NCI-H2171 treated with DMSO at 0.1 percent for 48 hours (cell line): Measurements from ENCODE around the gene USP15.

Experiments used
- DNase-seq: peaks from one replicate; lab custom pipeline; 2025; lab: John Stamatoyannopoulos, UW

Gene USP15

DNA sequence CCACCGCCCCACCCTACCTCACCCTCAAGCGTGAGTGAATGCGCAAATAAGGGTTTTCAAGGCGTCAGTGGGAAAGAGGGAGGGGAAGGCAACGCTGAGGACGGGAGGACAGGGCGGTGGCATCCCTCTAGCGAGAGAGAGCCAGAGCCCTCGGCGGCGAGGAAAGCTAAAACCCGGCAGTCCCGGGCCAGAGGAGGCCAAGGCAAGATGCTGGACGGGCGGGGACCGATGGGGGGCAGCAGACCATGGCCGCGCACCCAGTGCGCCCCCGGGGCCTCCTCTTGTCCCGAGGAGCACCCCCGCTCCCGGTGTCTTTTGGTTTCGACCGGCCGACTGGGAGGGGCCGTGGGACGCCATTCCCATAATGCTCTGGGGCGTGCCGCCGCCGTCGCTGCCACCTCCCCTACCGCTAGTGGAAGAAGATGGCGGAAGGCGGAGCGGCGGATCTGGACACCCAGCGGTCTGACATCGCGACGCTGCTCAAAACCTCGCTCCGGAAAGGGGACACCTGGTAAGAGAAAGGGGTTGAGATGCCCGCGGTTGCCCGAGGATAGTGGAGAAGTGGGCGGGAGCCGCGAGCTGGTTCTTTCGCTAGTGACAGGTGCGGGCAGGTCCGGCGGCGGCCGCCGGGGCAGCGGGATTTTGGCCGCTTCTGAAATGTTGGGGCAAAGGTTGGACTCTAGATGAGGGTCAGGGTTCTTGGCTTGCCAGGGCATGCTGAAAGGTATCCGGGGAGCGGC lies at the start of gene USP15:
Gene USP15 (plus strand): TSS at position 412 of the 740 bp plus-strand sequence. CDS start 11 bp downstream, at position 423.
- DNase-seq: peak; percentile 92

DNA sequence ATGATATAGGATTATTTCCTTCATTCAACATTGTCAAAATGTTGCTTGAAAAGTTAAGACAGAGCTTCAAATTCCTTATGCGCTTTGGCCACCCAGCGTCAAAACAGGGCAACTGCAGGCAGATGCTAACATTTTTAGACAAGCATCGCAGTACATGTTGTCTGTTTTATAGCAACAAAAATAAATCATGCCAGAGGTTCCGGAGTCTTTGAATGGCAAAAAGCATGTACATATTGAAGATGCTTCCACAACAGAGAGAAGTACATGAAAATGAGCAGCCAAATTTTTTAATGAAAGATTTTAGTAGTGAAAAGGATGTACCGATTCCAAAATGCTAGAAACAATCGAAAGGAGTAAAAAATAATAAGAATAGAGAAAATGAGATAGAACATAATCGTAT lies 49.8 kb upstream of the USP15 start:
- peak; percentile 6 for DNase-seq

DNA sequence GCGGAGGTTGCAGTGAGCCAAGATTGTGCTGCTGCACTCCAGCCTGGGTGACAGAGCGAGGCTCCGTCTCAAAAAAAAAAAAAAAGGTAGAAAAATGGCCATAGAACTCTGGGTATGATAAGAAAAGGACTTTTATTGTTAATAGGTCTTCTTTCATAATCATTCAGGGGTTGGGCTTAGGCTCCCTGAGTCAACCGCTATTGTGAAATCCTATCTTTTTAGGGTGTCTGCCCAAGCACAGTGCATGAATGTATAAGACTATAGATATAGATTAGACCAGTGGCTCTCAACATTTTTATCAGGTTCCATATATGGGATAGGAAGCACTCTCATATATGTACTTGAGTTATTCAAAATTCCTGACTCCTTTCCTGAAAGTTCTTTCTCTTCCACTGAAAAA lies 48.7 kb upstream of the USP15 start:
- no peak for DNase-seq

GRCh38 chr12:62214846-62215245 lies 45.4 kb upstream of the USP15 start:
- no peak for DNase-seq

- DNase-seq: no peak
Measured at GRCh38 chr12:62215506-62215905, 44.7 kb upstream of the USP15 start.

GRCh38 chr12:62217466-62218194 lies 42.6 kb upstream of the USP15 start:
- no peak for DNase-seq

DNA sequence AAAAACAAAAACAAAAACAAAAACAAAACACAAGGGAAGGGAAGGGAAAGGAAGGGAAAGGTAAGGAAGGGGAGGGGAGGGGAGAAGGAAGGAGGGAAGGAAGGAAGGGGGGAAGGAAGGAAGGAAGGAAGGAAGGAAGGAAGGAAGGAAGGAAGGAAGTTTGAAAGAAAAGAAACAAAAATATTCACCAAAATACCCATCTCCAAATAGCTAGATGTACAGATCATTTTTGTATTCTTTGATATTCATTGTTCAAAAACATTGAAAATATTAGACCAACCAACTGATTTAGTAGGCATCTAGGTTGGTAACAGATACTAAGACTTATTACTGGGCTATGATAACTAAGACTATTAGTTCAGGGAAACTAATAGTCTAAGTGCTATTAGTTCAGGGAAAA lies 39.1 kb upstream of the USP15 start:
- no peak for DNase-seq

DNA sequence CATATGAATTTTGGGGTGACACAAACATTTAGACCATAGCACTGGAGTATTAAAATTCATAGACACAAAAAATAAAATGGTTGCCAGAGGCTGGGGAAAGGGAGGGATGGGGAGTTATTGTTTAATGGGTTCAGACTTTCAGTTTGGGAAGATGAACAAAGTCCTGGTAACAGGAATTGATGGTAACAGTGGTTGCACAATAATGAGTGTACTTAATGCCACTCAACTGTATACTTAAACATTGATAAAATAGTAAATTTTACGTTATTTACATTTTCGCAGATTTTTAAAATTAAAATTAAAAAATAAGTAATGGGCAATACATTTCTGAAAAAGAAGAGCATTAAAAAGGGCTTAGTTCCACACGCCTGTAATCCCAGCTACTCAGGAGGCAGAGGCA lies 35.6 kb upstream of the USP15 start:
- no peak for DNase-seq

DNA sequence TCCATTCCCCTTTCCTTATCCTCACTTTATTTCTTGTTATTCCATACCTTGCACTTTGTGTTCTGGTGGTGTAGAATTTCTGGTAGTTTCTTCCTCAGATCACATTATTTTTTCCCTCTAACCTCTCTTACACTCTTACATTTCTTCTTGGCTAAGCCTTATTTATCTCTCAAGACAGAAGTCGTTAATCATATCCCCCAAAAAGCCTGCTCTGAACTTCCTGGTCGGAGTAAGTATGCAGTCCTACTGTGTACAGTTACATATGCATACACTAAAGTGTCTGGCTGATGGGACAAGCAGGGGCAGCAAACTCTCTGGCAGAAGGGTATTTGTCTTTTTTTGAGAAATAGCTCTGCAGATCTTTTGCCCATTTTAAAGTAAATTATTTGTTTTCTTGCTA lies 33.1 kb upstream of the USP15 start:
- no peak for DNase-seq

DNA sequence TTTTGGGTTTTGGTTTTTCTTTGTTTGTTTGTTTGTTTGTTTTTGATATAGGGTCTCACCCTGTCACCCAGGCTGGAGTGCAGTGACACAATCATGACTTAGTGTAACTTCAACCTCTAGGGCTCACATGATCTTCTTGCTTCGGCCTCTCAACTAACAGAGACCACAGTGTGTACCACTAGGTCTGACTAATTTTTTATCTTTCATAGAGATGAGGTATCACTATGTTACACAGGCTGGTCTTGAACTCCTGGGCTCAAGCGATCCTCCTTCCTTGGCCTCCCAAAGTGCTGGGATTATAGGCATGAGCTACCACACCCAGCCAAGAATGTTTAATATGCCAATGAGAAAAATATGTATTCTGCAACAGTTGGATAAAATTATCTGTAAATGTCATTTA lies 29.6 kb upstream of the USP15 start:
- no peak for DNase-seq

- no peak for DNase-seq
Measured at GRCh38 chr12:62232143-62232729, 28.0 kb upstream of the USP15 start.

- DNase-seq: no peak
Measured at GRCh38 chr12:62233805-62234204, 26.4 kb upstream of the USP15 start.

DNA sequence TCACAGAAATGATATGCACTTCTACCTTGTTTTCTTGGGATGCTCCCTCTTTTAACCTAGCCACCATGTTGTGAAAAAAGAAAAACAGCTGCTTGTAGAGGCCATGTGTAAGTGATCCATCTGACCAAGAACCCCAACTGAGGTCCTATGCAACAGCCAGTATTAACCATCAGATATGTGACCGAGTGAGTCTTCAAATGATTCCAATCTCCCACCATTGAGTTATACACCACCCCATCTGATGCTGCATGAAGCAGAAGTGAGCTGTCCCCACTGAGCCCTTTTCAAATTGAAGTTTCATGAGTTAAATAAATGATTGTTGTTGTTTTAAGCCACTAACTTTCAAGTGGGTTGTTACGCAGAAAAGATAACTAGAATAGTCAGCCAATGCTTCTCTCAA lies 20.6 kb upstream of the USP15 start:
- DNase-seq: no peak

DNA sequence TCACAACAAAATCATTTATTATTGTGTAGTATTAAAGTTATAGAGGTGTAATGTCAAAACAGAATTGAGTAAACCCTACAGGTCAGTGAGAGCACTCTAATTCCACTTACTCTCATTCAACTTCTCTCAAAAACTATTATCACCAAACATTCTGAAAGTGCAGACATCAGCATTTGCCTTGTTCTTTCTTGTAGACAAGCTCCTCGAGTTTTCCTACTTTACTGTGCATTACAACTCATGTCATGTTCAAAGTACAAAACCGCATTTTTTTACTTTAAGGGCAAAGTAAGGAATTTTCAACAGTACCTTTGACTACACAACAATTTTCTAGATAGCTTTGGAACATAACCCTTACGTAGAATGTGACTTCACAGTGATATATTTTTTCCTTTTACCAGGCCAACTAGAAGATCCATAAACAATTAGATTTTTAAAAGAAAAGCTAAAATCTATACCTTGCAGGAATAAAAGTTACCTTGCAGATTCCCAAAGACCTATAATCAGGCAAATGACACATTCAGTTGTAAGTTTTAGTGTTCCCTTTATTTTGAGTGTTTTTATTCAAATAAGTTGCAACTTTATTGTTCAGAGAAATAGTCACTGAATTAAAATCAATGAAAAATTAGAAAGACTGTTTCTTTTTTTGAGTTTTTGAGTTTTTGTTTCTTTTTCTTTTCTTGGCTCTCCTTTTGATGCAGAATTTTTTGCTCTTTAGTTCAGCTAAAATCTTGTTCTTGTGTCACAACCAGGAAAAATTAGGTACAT lies 12.7 kb upstream of the USP15 start:
- DNase-seq: no peak

DNA sequence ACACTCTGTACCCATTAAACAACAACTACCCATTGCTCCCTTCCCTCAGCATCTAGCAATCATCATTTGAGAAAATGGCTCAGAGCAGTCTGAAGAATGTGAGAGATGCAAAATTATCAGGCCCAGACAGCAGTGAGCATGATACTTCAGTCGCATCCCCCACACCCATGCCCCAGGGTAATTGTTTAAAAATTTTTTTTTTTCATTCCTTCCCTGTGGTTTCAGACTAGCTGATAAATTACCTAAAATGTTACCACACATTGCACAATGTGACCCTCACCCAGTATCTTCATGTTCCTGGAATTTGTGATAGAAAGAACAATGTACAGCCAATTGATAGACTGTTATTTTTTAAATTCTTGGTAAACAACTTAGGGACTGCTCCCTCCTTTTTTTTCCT lies 11.3 kb upstream of the USP15 start:
- DNase-seq: no peak

DNA sequence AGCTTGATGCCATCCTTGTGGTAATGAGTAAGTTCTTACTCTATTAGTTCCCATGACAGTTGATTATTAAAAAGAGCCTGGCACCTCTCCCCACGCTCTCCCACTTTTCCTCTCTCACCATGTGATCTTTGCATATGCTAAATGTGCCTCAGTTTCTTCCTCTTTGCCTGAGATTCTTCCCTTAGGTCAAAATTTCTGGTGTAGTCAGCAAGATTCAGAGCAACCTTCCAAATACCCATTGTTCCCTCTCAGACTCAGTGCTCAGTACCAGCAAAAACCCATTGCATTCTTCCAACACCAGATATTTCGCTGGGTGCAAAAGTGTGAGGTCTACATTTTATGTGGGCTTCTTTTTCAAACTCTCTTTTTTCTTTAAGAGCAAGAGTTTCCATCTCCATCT lies 10.8 kb upstream of the USP15 start:
- no peak for DNase-seq

DNA sequence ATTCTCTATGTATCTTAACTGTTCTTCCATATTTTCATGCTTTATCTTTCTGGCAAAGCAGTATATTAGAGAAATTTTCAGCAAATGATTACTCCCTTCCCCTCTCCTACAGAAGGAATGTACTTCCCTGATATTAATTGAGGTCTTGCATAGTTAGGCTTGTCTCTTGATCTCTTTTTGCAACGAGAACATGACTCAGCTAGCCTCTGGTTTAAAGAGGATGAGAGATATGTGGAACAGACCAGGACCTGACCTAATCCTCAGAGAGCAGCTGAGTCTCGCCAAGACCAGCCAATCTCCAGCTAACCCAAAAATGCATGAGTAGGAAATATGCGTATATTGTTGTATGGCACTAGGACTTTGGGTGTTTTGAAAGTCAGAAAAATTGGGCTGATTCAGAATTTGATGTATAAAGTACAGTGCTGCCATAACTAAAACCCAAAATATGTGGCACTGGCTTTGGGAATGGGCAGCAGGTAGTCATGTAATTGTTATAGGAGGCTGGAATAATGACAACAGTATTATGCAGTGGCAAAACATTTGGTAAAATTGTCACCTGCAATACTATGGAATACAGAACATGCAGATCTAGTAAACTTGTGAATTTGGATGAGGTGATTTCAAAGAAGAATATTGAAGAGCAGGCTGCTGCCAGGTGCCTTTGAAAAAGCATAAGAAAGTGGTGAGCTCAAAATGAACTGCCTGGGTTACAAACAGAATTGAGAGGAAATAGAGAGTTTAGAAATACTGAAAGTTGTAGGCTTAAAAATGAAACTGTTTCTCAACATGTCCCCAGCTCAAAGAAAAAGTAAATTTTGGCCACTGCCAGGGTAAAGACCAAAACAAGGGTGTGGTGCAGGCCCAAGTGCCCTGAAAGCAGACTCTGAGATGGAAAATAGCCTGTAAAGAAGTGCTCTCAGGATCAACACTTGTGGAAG lies 9.3 kb upstream of the USP15 start:
- no peak for DNase-seq

- DNase-seq: no peak
Measured at GRCh38 chr12:62251609-62251958, 8.6 kb upstream of the USP15 start.

DNA sequence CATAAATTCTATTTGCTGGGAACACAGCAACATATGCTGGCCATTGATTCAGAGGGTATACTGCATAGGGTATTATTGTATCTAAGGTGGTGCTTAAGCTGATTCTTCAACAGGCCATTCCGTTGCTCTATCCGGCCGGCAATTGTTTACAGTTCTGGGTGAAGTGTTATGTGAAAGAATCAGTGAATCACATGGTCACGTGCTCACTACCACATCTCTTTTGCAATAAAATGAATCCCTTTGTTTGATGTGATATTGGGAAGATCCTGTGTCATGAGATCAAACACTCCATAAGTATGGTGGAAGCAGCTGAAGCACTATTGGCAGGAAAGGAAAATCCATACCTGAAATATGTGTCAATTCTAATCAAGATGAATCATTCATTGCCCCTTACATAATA lies 7.6 kb upstream of the USP15 start:
- no peak for DNase-seq

DNA sequence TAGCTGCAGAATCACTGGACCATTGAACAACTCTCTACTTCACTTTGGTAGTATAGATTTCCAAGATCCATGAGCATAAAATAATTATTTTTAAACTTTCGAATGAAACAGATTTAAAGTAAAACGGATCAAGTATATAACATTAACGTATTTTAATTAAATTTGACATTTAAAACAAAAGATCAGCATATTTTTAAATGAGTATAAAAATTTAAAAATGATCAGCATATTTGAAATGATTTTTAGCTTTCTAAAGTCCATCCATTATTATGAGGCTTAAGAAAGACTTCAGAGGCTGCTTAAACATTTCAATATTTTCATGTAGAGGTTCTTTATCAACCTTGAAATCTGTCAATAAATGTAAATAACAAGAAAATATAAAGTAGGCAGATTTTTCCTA lies 5.2 kb upstream of the USP15 start:
- no peak for DNase-seq

DNA sequence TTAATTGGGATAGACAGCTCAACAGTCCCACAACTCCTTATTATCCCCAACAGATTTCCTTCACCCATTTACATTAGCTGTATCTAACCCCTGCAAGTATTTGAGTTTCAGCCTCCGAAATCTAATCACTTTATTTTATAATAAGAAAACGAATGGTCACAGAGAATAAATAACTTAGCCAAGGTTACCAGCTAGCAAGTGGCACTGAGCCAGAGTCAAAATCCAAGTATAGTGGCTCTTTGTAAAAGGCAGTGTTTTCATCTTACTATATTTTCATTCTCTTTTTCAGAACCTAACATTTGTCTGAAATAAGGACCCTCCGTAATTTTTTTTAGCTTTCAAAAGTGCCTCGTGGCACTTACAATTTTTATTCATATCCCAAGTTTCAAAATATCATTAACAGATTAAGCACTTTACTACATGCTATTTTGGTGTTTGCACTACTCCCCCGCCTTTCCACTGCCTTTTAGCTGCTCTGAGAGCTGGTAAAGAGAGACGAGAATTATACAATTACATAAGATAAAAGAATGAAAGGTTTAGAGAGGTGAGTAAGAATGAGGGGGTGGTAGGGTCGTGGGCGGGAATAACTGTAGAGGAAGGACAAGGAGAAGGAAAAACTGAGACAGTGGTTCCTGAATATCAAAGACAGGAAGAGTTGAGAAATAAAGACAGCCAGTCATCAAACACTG lies 3.7 kb upstream of the USP15 start:
- DNase-seq: no peak
